IMR-90 (cell line): ENCODE results near the gene PCSK5. TPM values are rescaled to one million over a fixed set of nuclear protein-coding genes. Genes with fewer than 3 reads are reported as not detected.

ENCODE experiments used
- ATAC-seq: fragments of 200-7000 bp; cut with Tn5 transposase; 2 replicates; pipeline ENCODE4 v1.9.1; 2020; ENCODE audit warnings: low read depth, mild to moderate bottlenecking, moderate library complexity
- BruUV-seq: library from RNA; stranded (reverse); fragments of 400-500 nt; replicated peaks from 2 replicates; lab custom pipeline; 2021; lab: Mats Ljungman, UMichigan
- CTCF ChIA-PET: fragments of 300-600 bp; formaldehyde crosslinking; extraction: SDS; loops from one replicate; lab custom pipeline; 2021; ENCODE audit warnings: antibody characterized with exemption; lab: Yijun Ruan, JAX
- POLR2A ChIA-PET: fragments of 300-600 bp; sonication (Branson Sonifier 250); formaldehyde crosslinking; loops from one replicate; lab custom pipeline; 2022; ENCODE audit warnings: antibody characterized with exemption; ENCODE audit not compliant: unreplicated experiment; lab: Charles Lee
- DNase-seq: peaks from one replicate; pipeline ENCODE4 v3.0.0; 2013
- H2AFZ ChIP-seq: replicated peaks from 2 replicates; pipeline ENCODE3; 2013; ENCODE audit warnings: low read length, mild to moderate bottlenecking; ENCODE audit not compliant: poor library complexity
- H2AK5ac ChIP-seq: 2 replicates; pipeline ENCODE4 v1.6.1; 2013; ENCODE audit warnings: low read depth, low read length, inconsistent platforms
- H2AK9ac ChIP-seq: replicated peaks from 2 replicates; pipeline ENCODE3; 2013; ENCODE audit warnings: mild to moderate bottlenecking, low read depth, low read length, moderate library complexity; ENCODE audit not compliant: poor library complexity
- H2BK120ac ChIP-seq: 2 replicates; pipeline ENCODE4 v1.6.1; 2013; ENCODE audit warnings: low read depth, low read length, inconsistent platforms
- H2BK15ac ChIP-seq: 3 replicates; pipeline ENCODE4 v1.6.1; 2013; ENCODE audit warnings: low read depth, low read length, inconsistent platforms
- H2BK20ac ChIP-seq: 2 replicates; pipeline ENCODE4 v1.6.1; 2013; ENCODE audit warnings: low read depth, mild to moderate bottlenecking, inconsistent platforms, low read length, moderate library complexity
- H2BK5ac ChIP-seq: 2 replicates; pipeline ENCODE4 v1.6.1; 2013; ENCODE audit warnings: mild to moderate bottlenecking, low read depth, low read length, inconsistent platforms; ENCODE audit not compliant: poor library complexity, severe bottlenecking
- H3K14ac ChIP-seq: replicated peaks from 2 replicates; pipeline ENCODE4 v1.6.1; 2013; ENCODE audit warnings: low read depth, low read length, inconsistent platforms
- H3K18ac ChIP-seq: 2 replicates; pipeline ENCODE4 v1.6.1; 2013; ENCODE audit warnings: low read depth, low read length, control low read depth
- H3K23ac ChIP-seq: 2 replicates; pipeline ENCODE4 v1.6.1; 2013; ENCODE audit warnings: low read depth, low read length, inconsistent platforms
- H3K27ac ChIP-seq: 2 replicates; pipeline ENCODE4 v1.5.1; 2013; ENCODE audit warnings: mild to moderate bottlenecking, control low read depth, low read length; ENCODE audit not compliant: insufficient read depth
- H3K27me3 ChIP-seq: 2 replicates; pipeline ENCODE4 v1.6.1; 2013; ENCODE audit warnings: low read length; ENCODE audit not compliant: control insufficient read depth, insufficient read depth
- H3K36me3 ChIP-seq: 2 replicates; pipeline ENCODE4 v1.6.1; 2013; ENCODE audit warnings: low read length, mixed read lengths; ENCODE audit not compliant: control insufficient read depth, insufficient read depth
- H3K4ac ChIP-seq: 2 replicates; pipeline ENCODE4 v1.6.1; 2013; ENCODE audit warnings: low read depth, low read length, inconsistent platforms
- H3K4me1 ChIP-seq: 2 replicates; pipeline ENCODE4 v1.6.1; 2013; ENCODE audit warnings: low read length, mixed read lengths; ENCODE audit not compliant: control insufficient read depth, insufficient read depth
- H3K4me2 ChIP-seq: 2 replicates; pipeline ENCODE4 v1.6.1; 2013; ENCODE audit warnings: low read depth, mild to moderate bottlenecking, control low read depth, low read length, moderate library complexity
- H3K4me3 ChIP-seq: 2 replicates; pipeline ENCODE4 v1.5.1; 2013; ENCODE audit warnings: low read depth, mild to moderate bottlenecking, control low read depth, low read length, moderate library complexity; ENCODE audit not compliant: insufficient read depth
- H3K56ac ChIP-seq: 2 replicates; pipeline ENCODE4 v1.6.1; 2013; ENCODE audit warnings: low read length, inconsistent platforms; ENCODE audit not compliant: insufficient read depth; ENCODE audit errors: extremely low read depth
- H3K79me1 ChIP-seq, 2 experiments: 2 replicates each; pipeline ENCODE4 v1.6.1; 2013; ENCODE audit warnings: low read length in 2 of 2, inconsistent platforms in 1 of 2, low read depth in 1 of 2
- H3K9ac ChIP-seq: 2 replicates; pipeline ENCODE4 v1.6.1; 2013; ENCODE audit warnings: low read depth, low read length, control low read depth
- H3K9me1 ChIP-seq: 2 replicates; pipeline ENCODE4 v1.6.1; 2013; ENCODE audit warnings: low read length, inconsistent platforms; ENCODE audit not compliant: insufficient read depth
- H3K9me3 ChIP-seq: 2 replicates; pipeline ENCODE4 v1.6.1; 2013; ENCODE audit warnings: low read length; ENCODE audit not compliant: control insufficient read depth, insufficient read depth
- H4K20me1 ChIP-seq: 2 replicates; pipeline ENCODE4 v1.6.1; 2013; ENCODE audit warnings: low read length, inconsistent platforms; ENCODE audit not compliant: insufficient read depth
- H4K5ac ChIP-seq: 2 replicates; pipeline ENCODE4 v1.6.1; 2013; ENCODE audit warnings: mild to moderate bottlenecking, low read depth, low read length, control low read depth
- H4K8ac ChIP-seq, 2 experiments: 2 replicates each; pipeline ENCODE4 v1.6.1; 2013; ENCODE audit warnings: low read depth in 2 of 2, low read length in 2 of 2, control low read depth in 1 of 2, inconsistent platforms in 1 of 2
- H4K91ac ChIP-seq: 2 replicates; pipeline ENCODE4 v1.6.1; 2013; ENCODE audit warnings: low read depth, low read length, inconsistent platforms; ENCODE audit not compliant: insufficient read depth
- ELK1 ChIP-seq: fragments of 150-350 bp; IDR thresholded peaks from 2 replicates; pipeline ENCODE4 v1.6.1; 2016; ENCODE audit warnings: low read depth, mild to moderate bottlenecking, low read length, moderate library complexity, borderline replicate concordance
- WGBS, 2 experiments: methylation state at CpG; one replicate each; pipeline versions ENCODE4 v1.1.5 to v1.1.7; 2013; ENCODE audit warnings: missing lambda C conversion rate in 2 of 2; ENCODE audit not compliant: insufficient read length in 1 of 2; ENCODE audit errors: extremely low coverage in 2 of 2; 5-methylcytosine and 5-hydroxymethylcytosine counted together
- dilution Hi-C: fragments of 300-500 bp; cut with HindIII; formaldehyde crosslinking; loops from one replicate; pipeline ENCODE4 v1.14.3; 2018; ENCODE audit warnings: low sequenced_read_pairs; ENCODE audit not compliant: unreplicated experiment
- in situ Hi-C: fragments of 300-500 bp; cut with MboI; formaldehyde crosslinking; loops from 3 replicates; pipeline ENCODE4 v1.14.3; 2019; ENCODE audit warnings: low sequenced_read_pairs, inconsistent platforms, mixed read lengths
- intact Hi-C: fragments of 100-400 bp; cut with micrococcal nuclease; formaldehyde crosslinking; loops from 2 replicates; pipeline ENCODE4 v1.10.0; 2022
- polyA plus RNA-seq, 3 experiments: library from polyadenylated mRNA; depleted of rRNA; stranded (reverse); fragments of >200 nt; gene quantifications; 2 replicates each; pipeline ENCODE4 v1.2.3, GENCODE V29; 2012; ENCODE audit warnings: low replicate concordance in 1 of 3
- total RNA-seq: library from RNA; depleted of rRNA; stranded (reverse); fragments of >200 nt; gene quantifications from 2 replicates; pipeline ENCODE4 v1.2.3, GENCODE V29; 2012

PCSK5 gene
- total and polyA plus RNA-seq, 2 of the 4 experiments (the other 2 are of a cell fraction) = 1.5 to 3.0 TPM

GRCh38 chr9:76038431-76038830, 148.0 kb downstream of the PCSK5 start:
- Histone ChIP-seq H2BK120ac (no peak overlapping the region), H3K18ac (no peak overlapping the region), H3K4me2 (no peak overlapping the region), H3K23ac (no peak overlapping the region), H3K27ac (no peak overlapping the region), H2BK5ac (no peak overlapping the region), H2AFZ (no peak overlapping the region), H3K27me3 (no peaks in the 10 kb centered on the region), H4K91ac (no peak overlapping the region), H2AK5ac (no peak overlapping the region), H3K4me3 (no peak overlapping the region), H3K14ac (no peak overlapping the region), H2BK15ac (no peak overlapping the region), H2AK9ac (no peak overlapping the region), H3K79me1 (no peaks in the 10 kb centered on the region), H3K4me1 (no peaks in the 10 kb centered on the region), H2BK20ac (no peak overlapping the region), H3K9me3 (no peaks in the 10 kb centered on the region), H3K36me3 (peaks cover 2% of the 10 kb centered on the region), H3K56ac (no peak overlapping the region), H3K4ac (no peak overlapping the region), H4K5ac (no peak overlapping the region), H3K9me1 (no peaks in the 10 kb centered on the region), H4K20me1 (no peaks in the 10 kb centered on the region), H4K8ac (no peak overlapping the region), H3K9ac (no peak overlapping the region)
- ATAC-seq (no peak), DNase-seq (no peak)
- dilution Hi-C loops = no loop called here
- POLR2A ChIA-PET = no interaction called here
- no CpG with 5 or more reads among the region's 2 CpGs for WGBS, 2 experiments
- no peak for TF ChIP-seq ELK1
- no TSS peak for BruUV-seq
- intact Hi-C loops = no loop called here
- CTCF ChIA-PET = no interaction called here
- in situ Hi-C loops = no loop called here
